ENCODE results near the gene TEX11.
"Not testable (repeated sequence)": the region's sequence is repeated elsewhere in the genome, so short reads cannot be mapped to it uniquely, and the experiment has no call there.

TEX11 gene

GRCh38 chrX:70694339-70695122 is 214.0 kb downstream of the TEX11 start:
- DNase-seq (ENCODE audit: low read depth in 1 of 2, low spot score in 1 of 2) = no peak
- H3K27me3 ChIP-seq (ENCODE audit: insufficient read depth, poor library complexity, severe bottlenecking) = no peaks in the 10 kb centered on the region
- TF ChIP-seq POLR2AphosphoS5 (IDR thresholded peaks at IDR 0.05; ENCODE audit: low read depth) = no peak
- TF ChIP-seq, protein P1, sequence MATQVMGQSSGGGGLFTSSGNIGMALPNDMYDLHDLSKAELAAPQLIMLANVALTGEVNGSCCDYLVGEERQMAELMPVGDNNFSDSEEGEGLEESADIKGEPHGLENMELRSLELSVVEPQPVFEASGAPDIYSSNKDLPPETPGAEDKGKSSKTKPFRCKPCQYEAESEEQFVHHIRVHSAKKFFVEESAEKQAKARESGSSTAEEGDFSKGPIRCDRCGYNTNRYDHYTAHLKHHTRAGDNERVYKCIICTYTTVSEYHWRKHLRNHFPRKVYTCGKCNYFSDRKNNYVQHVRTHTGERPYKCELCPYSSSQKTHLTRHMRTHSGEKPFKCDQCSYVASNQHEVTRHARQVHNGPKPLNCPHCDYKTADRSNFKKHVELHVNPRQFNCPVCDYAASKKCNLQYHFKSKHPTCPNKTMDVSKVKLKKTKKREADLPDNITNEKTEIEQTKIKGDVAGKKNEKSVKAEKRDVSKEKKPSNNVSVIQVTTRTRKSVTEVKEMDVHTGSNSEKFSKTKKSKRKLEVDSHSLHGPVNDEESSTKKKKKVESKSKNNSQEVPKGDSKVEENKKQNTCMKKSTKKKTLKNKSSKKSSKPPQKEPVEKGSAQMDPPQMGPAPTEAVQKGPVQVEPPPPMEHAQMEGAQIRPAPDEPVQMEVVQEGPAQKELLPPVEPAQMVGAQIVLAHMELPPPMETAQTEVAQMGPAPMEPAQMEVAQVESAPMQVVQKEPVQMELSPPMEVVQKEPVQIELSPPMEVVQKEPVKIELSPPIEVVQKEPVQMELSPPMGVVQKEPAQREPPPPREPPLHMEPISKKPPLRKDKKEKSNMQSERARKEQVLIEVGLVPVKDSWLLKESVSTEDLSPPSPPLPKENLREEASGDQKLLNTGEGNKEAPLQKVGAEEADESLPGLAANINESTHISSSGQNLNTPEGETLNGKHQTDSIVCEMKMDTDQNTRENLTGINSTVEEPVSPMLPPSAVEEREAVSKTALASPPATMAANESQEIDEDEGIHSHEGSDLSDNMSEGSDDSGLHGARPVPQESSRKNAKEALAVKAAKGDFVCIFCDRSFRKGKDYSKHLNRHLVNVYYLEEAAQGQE (IDR thresholded peaks at IDR 0.05; ENCODE audit: insufficient replicate concordance, low read depth) = no peak
- TF ChIP-seq, protein P2, sequence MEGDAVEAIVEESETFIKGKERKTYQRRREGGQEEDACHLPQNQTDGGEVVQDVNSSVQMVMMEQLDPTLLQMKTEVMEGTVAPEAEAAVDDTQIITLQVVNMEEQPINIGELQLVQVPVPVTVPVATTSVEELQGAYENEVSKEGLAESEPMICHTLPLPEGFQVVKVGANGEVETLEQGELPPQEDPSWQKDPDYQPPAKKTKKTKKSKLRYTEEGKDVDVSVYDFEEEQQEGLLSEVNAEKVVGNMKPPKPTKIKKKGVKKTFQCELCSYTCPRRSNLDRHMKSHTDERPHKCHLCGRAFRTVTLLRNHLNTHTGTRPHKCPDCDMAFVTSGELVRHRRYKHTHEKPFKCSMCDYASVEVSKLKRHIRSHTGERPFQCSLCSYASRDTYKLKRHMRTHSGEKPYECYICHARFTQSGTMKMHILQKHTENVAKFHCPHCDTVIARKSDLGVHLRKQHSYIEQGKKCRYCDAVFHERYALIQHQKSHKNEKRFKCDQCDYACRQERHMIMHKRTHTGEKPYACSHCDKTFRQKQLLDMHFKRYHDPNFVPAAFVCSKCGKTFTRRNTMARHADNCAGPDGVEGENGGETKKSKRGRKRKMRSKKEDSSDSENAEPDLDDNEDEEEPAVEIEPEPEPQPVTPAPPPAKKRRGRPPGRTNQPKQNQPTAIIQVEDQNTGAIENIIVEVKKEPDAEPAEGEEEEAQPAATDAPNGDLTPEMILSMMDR (IDR thresholded peaks at IDR 0.05; ENCODE audit: insufficient read depth, low read length) = no peak
- no peak for TF ChIP-seq GABPA (IDR thresholded peaks at IDR 0.05; ENCODE audit: low read depth)
- TF ChIP-seq SPI1 (IDR thresholded peaks at IDR 0.05; ENCODE audit: borderline replicate concordance, low read depth) = no peak
- H3K4me3 ChIP-seq (replicated peaks; ENCODE audit: insufficient read depth, low read length) = no peak overlapping the region
- H3K27ac ChIP-seq (replicated peaks) = no peak overlapping the region

GRCh38 chrX:70679455-70679854 is 229.1 kb downstream of the TEX11 start:
- not testable (repeated sequence) for H3K27me3 ChIP-seq (ENCODE audit: insufficient read depth, poor library complexity, severe bottlenecking); H3K4me3 ChIP-seq (replicated peaks; ENCODE audit: insufficient read depth, low read length); H3K27ac ChIP-seq (replicated peaks); DNase-seq (ENCODE audit: low read depth in 1 of 2, low spot score in 1 of 2)

DNA sequence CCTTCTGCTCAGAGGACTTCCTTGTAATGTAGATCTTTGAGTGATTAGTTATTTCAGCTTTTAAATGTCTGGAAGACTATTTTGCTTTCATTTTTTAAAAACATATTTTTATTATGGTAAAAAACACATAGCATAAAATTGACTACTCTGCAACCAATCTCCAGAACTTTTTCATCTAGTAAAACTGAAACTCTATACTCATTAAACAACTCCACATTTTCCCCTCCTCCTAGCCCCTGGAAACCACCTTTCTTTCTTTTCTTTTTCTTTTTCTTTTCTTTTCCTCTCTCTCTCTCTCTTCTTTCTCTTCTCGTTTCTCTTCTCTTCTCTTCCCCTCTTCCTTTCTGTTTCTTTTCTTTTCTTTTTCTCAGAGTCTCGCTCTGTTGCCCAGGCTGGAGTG is 233.2 kb downstream of the TEX11 start:
- TF ChIP-seq, protein P2 (IDR thresholded peaks at IDR 0.05; ENCODE audit: insufficient read depth, low read length) = no peak
- TF ChIP-seq SPI1 (IDR thresholded peaks at IDR 0.05; ENCODE audit: borderline replicate concordance, low read depth) (no peak), GABPA (IDR thresholded peaks at IDR 0.05; ENCODE audit: low read depth) (no peak), POLR2AphosphoS5 (IDR thresholded peaks at IDR 0.05; ENCODE audit: low read depth) (no peak)
- TF ChIP-seq, protein P1 (IDR thresholded peaks at IDR 0.05; ENCODE audit: insufficient replicate concordance, low read depth) = no peak
- Histone ChIP-seq H3K4me3 (replicated peaks; ENCODE audit: insufficient read depth, low read length) (no peak overlapping the region), H3K27ac (replicated peaks) (no peak overlapping the region), H3K27me3 (ENCODE audit: insufficient read depth, poor library complexity, severe bottlenecking) (no peaks in the 10 kb centered on the region)
- no peak for DNase-seq (ENCODE audit: low read depth in 1 of 2, low spot score in 1 of 2)

- no peak overlapping the region for H3K4me3 ChIP-seq (replicated peaks; ENCODE audit: insufficient read depth, low read length)
- DNase-seq (ENCODE audit: low read depth in 1 of 2, low spot score in 1 of 2) = no peak
- TF ChIP-seq, protein P2 (IDR thresholded peaks at IDR 0.05; ENCODE audit: insufficient read depth, low read length) = no peak
- TF ChIP-seq, protein P1 (IDR thresholded peaks at IDR 0.05; ENCODE audit: insufficient replicate concordance, low read depth) = no peak
- TF ChIP-seq GABPA (IDR thresholded peaks at IDR 0.05; ENCODE audit: low read depth) (no peak), SPI1 (IDR thresholded peaks at IDR 0.05; ENCODE audit: borderline replicate concordance, low read depth) (no peak), POLR2AphosphoS5 (IDR thresholded peaks at IDR 0.05; ENCODE audit: low read depth) (no peak)
- no peaks in the 10 kb centered on the region for H3K27me3 ChIP-seq (ENCODE audit: insufficient read depth, poor library complexity, severe bottlenecking)
- H3K27ac ChIP-seq (replicated peaks) = no peak overlapping the region
Observed at GRCh38 chrX:70672326-70672725, 236.2 kb downstream of the TEX11 start.

Data from HL-60 (cell line).